GM19240 (cell line): ENCODE measurements around the gene MYL12A.

ENCODE experiments used
- DNase-seq: peaks from one replicate; pipeline ENCODE4 v3.0.0; 2011; ENCODE audit warnings: low spot score; ENCODE audit not compliant: insufficient read length

The MYL12A gene

DNA sequence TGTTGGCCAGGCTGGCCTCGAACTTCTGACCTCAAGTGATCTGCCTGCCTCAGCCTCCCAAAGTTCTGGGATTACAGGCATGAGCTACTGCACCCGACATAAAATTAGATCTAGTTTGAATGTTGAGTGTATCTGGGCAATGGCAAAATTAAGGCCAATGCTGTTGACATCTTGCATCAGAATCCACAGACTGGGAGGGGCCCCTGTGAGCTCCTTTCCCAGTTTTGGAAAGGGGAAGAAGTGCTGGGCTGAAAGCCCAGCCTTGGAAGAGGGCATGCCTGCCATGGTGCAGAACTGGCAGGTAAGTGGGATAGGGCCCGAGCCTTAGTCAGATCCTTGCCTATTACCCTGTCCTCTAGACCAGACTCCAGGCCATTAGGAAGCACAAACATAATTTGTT is 23.4 kb upstream of the MYL12A start:
- no peak for DNase-seq

DNA sequence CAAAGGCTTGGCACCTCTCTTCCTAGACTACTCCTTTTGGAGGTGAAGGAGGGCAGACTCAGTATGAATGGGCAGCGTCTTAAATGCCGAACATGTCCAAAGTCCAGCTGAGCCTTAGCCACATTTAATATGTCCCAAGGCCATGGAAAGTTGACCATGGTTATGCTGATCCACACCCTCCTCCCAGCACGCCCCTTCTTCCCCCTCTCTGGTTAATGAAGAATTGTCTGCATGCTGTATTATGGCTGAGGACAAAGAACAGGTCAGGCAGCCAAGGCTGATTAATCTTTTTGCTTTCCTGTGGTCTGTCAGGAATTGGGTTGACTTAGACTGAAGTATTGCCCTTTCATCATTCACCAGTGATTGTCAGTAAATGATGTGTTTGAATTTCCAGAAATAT is 22.0 kb upstream of the MYL12A start:
- DNase-seq: no peak

DNA sequence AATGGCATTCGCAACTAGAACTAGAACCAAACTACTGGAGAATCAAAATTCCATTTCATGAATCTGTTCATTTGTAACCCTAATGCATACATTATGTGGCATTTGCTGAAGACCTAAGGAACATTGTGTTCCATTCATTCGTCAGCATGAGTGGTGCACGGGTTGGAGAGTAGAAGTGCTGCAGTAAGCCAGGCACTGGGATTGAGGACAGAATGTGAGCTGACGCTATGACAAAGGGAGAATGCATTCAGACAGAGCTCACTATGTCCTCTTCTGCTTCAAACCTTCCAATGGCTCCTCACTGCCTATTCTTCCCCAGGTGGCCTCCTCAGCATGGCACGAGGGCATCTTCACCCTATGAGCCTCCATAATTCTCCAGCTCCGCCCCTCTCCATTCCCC is 21.6 kb upstream of the MYL12A start:
- DNase-seq: no peak

GRCh38 chr18:3230401-3231334 is 16.9 kb upstream of the MYL12A start:
- DNase-seq: no peak

GRCh38 chr18:3233004-3233403 is 14.6 kb upstream of the MYL12A start:
- no peak for DNase-seq

- DNase-seq: no peak
These were observed 14.0 kb upstream of the MYL12A start for GRCh38 chr18:3233433-3234168.

DNA sequence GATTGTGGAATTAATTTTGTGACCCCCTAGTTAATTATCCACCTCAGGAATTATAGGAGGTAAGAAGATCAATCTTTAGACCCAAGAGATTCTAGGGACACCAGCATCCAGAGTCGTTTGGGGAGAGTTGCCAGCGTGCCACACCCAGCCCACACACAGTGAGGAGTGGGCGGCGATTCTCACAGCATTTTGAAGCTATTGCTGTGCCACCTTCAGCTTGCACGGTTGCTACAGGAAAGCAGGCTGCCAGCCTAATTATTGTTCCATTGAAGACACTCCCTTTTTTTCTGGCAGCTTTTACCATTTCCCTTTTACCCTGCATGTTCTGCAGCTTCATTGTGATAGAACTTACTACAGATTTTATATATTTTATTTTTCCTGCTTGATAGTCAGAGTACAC is 13.1 kb upstream of the MYL12A start:
- no peak for DNase-seq

GRCh38 chr18:3235846-3236245 is 11.8 kb upstream of the MYL12A start:
- no peak for DNase-seq

- no peak for DNase-seq
These were observed 11.1 kb upstream of the MYL12A start for GRCh38 chr18:3236470-3236869.

DNA sequence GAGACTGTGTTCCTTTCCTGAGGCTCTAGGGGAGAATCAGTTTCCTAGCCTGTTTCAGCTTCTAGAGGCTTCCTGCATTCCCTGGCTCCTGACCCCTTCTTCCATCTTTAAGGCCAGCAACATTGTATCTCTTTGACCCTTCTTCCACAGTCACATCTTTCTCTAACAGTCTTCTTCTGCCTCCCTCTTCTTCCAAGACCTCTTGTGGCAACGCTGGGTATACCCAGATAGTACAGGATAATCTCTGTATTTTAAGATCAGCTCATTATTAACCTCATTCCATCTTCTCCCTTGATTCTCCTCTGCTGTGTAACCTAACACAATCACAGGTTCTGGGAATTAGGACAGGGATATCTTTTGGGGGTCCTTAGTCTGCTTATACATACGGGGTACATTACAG is 8.9 kb upstream of the MYL12A start:
- DNase-seq: no peak

GRCh38 chr18:3245185-3245564 is 2.4 kb upstream of the MYL12A start:
- no peak for DNase-seq

- no peak for DNase-seq
These were observed 1.6 kb upstream of the MYL12A start for GRCh38 chr18:3245853-3246634.

- no peak for DNase-seq
These were observed 864 bp upstream of the MYL12A start for GRCh38 chr18:3246635-3247239.

- no peak for DNase-seq
These were observed 559 bp downstream of the MYL12A start for GRCh38 chr18:3248062-3248657.

DNA sequence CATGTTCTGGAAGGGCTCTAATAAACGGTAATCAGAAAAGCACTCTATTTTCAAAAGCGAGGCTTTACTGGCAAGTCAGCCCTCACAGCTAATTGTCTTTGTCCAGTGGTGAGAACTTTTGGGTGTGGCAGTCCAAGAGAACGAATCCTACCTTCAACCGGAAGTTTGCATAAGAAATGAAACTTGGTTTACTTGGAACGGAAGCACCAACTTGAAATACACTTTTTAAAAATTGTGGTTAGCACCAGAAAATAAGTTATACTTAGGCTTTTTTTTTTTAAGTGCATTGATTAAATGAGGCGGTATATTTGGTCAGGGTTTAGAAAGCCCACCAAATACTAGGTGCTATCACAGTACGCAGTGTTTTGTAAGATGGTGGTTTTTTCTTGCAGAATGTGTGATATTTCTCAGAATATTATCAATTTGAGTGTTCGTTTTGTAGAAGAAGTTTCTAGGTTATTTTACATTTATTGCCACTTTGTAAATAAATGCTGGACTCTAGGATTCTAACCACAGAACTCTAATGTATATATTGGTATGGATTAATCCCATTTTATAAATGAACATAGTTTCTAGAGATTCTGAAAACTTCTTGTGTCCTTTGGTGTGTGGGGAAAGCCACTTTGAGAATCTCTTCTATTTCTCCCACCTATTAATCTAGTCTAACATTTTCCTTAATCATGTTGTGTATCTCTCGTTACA is 1.2 kb downstream of the MYL12A start:
- no peak for DNase-seq

DNA sequence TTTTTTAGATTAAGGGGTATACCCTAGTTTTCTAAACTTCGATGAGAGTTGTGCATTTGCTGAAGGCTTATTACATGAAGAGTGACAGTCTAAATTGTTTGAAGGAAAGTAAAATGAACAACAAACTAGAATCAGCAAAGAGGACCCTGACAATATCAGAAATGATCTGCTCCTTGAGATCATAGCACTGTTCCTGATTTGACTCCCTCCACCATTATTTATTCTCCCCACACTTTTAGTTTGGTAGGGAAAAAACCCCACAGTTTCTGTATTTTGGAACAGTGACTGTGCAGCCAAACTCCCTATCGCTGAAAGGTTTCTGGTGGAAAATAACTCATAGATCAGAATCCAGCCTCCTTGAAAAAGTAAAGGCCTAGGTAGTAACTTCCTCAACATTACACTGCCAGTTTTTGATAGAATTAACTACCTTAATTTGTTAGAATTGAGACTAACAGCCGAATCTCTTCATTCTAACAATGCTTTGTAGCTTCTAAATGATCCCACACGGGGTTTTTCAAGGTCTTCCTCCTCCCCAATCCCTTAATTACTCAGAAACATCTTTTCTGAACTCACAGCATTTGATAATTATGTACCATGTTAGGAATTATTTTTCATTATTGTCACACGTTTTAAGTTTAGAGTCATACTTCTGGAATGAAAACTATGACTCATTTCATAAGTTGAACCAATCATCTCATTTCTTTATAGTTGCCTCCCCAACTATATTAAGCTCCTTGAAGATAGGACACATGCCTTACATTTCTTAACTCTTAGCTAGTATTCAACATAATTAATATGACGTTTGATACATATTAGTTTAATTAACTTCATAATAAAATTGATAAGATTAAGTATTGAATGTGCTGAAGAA is 2.9 kb downstream of the MYL12A start:
- no peak for DNase-seq

- DNase-seq: no peak
These were observed 3.8 kb downstream of the MYL12A start for GRCh38 chr18:3251249-3251962.

- no peak for DNase-seq
These were observed 4.3 kb downstream of the MYL12A start for GRCh38 chr18:3251963-3252277.

GRCh38 chr18:3252843-3253242 is 5.2 kb downstream of the MYL12A start:
- DNase-seq: no peak
